T-helper 2 cell treated with Interferon-gamma antibody and Interleukin-4, amounts not matched to agents 100 ng/mL and 5 ng/mL, for 36 hours (primary cell): Measurements from ENCODE around the gene VOPP1. TPM values are rescaled to one million over a fixed set of nuclear protein-coding genes. Genes with fewer than 3 reads are reported as not detected.

ENCODE experiments used
- total RNA-seq: library from RNA; stranded (reverse); gene quantifications from 2 replicates; pipeline ENCODE4 v1.2.3, GENCODE V29; 2022

The VOPP1 gene
- total RNA-seq, 1 donor from 2014 or later: 76.0 TPM

Other genes starting within 250 kb of the VOPP1 start
- gene LANCL2, start 207.2 kb downstream of the VOPP1 start, total RNA-seq: 10.6 and 11.3 TPM in 2 replicates